Measurements from ENCODE around the gene DDX5. TPM values are rescaled to one million over a fixed set of nuclear protein-coding genes. Genes with fewer than 3 reads are reported as not detected.

The DDX5 gene
- total RNA-seq, result 100 to 1,000 TPM; 445 to 466 TPM
- long read RNA-seq, transcript DDX5-201 (13 exons, 2,554 nt), result major isoform, 361 of 407 reads
- long read RNA-seq, partial matches to known transcripts, result 20 of 407 reads
- long read RNA-seq, other reads (novel, unspliced or antisense), result 26 of 407 reads

- peak; percentile 98 to 99 for DNase-seq
- ATAC-seq, result peak; percentile 80
- intact Hi-C loops (cut with DNase I, micrococcal nuclease), result no loop called here
Observed at GRCh38 chr17:64506201-64506575, at the start of gene DDX5. DDX5 (minus strand) TSS chr17:64506289; CDS start chr17:64506119, 170 bp downstream.

DNA sequence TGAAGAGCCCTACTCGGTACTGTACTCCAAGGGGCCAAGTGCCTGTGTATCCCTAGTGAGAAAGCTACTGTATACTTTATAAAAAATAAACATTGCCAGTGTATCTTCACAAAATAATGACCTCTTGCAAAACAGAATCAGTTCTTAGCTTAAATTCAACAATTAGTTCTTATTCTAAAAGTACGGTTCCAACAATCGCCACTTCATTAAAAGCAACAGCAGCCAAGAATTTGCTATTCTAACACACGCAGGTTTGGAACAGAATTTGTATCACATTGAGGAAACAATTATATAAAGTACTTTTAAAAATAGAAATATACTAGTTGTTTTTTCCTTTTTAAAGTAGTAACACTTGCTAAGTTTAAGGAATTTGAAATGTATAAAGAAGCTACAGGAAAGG lies 49.2 kb upstream of the DDX5 start:
- no peak for DNase-seq
- intact Hi-C loops (cut with DNase I, micrococcal nuclease), result no loop called here
- ATAC-seq, result no peak

DNA sequence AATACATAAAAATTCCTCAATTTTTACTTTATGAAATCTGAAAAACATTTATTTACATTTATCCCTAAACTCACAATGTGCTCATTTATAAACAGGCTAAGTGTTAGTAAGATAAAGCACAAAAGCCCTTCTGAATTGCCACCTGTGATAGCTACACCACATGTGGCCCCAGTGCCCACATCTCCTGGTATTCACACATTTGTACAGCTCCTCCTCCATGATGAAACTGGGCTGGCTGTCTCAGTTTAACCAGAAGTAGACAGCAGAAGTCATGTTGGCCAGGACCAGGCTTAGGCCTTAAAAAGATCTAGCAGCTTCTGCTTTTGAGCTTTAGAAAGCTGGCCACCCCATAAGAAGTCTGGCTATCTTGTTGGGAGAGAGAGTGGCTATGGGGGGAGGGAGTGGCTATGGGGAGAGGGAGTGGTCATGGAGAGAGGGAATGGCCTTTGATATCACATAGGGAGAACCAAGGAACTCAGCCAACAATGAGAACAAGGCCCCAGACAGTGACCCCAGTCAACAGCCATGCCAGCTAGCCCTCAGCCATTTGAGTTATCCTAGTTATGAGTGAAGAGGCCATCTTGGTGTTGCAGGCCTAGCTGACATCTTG lies 48.0 kb upstream of the DDX5 start:
- ATAC-seq, result peak; percentile 38
- intact Hi-C loops (cut with DNase I, micrococcal nuclease), result no loop called here
- DNase-seq, result no peak

- intact Hi-C loops (cut with DNase I, micrococcal nuclease), result no loop called here
- no peak for ATAC-seq
- DNase-seq, result no peak
Observed at GRCh38 chr17:64551461-64551860, 45.4 kb upstream of the DDX5 start.

DNA sequence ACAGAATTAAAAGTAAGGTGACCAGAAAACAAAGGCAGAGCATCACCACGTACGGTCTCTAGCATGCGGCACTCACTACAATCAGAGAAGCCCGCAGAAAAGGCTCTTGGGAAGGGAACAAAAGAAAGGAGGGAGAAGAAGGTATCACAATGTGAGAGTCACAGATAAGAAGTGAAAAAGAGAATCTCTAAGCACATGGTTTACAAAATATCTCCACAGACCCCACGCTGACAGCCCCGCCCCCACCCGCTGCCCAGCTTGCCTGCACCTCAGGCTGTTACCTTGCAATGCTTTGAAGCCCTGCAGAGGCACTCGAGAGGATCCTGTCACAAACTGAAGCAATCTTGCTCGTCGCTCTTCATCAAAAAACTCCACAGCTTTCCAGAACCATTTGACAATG lies 41.2 kb upstream of the DDX5 start:
- intact Hi-C loops (cut with DNase I, micrococcal nuclease), result no loop called here
- no peak for ATAC-seq

GRCh38 chr17:64546716-64547115 lies 40.6 kb upstream of the DDX5 start:
- DNase-seq (no peak), ATAC-seq (no peak)
- intact Hi-C loops (cut with DNase I, micrococcal nuclease), result no loop called here

More for the DNA sequence above, 41.2 kb upstream of the DDX5 start:
- no peak for DNase-seq

- no peak for ATAC-seq
Observed at GRCh38 chr17:64544742-64545141, 38.7 kb upstream of the DDX5 start.

DNA sequence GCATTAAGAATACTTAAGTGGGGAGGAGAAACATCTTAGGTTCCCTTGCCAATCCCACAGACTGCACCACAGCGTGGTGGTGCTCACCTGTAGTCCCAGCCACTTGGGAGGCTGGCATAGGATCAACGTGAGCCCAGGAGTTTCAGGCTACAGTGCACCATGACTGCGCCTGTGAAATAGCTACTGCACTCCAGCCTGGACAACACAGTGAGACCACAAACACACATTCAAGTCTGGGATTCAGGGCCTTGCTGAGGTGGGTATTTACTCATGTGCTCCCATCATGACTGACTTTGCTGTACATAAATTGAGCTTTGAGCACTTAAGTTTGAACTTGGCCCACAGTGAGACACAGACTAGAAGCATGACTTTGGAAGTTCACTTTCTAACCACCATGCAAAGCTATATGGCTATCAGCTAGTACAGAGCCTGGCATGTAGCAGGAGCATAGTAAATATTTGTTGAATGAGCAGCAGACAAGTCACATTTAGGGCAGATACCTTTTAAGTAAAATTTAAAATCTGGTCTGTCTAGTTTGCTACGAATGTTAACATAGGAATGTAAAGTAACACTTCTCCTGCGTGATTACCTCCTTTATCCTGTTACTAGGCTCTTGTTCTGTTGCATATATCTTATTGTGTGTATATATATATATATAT lies 34.2 kb upstream of the DDX5 start:
- intact Hi-C loops (cut with DNase I, micrococcal nuclease), result no loop called here
- no peak for DNase-seq

More at GRCh38 chr17:64544742-64545141, 38.7 kb upstream of the DDX5 start:
- intact Hi-C loops (cut with DNase I, micrococcal nuclease), result no loop called here
- DNase-seq, result no peak

GRCh38 chr17:64538508-64539130 lies 32.5 kb upstream of the DDX5 start:
- DNase-seq (no peak), ATAC-seq (no peak)
- intact Hi-C loops (cut with DNase I, micrococcal nuclease), result loop anchor here in 1 of 2 donors (10.0 kb wide), 1 partner anchor 106 kb away; no protein-coding TSS in a partner anchor

More for the DNA sequence above, 34.2 kb upstream of the DDX5 start:
- no peak for ATAC-seq

DNA sequence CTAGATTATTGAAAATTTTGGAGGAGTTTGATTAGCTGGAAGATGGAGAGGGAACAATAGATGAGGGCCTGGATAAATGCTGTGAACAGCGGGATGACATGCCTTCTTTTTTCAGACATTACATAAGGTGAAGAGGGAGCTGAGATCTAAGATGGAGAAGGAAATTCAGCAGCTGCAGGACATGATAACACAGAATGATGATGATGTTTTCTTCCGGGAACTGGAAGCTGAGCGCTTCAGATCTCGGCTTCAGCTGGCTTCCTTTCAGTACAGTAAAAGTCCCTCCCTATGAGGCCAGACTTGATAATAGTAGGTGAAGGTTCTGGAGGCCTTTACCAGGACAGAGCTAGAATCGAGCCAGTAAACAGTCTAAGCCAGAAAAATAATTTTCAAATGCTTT lies 31.4 kb upstream of the DDX5 start:
- intact Hi-C loops (cut with DNase I, micrococcal nuclease), result loop anchor here in 1 of 2 donors (10.0 kb wide), 1 partner anchor 107 kb away; no protein-coding TSS in a partner anchor
- ATAC-seq (no peak), DNase-seq (no peak)

- no peak for DNase-seq
- intact Hi-C loops (cut with DNase I, micrococcal nuclease), result loop anchor here in 1 of 2 donors (10.0 kb wide), 1 partner anchor 108 kb away; no protein-coding TSS in a partner anchor
- ATAC-seq, result no peak
Observed at GRCh38 chr17:64536913-64537312, 30.8 kb upstream of the DDX5 start.

DNA sequence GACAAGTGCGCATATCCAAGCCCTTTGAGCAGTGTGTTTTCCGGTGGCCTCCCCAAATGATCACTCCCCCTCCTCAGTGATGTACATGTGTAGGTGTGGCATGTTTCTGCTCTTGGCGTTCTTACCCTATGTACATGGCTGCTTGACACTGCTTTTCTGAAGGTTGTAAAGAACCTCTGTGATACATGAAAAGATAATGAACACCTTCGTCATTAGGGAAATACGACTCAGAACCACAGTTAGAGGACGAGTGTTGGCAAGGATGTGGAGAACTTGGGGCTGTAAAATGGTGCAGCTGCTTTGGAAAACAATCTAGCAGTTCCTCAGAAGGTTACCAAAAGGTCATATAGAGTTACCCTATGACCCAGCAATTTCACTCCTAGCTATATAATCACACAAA lies 29.3 kb upstream of the DDX5 start:
- DNase-seq (no peak), ATAC-seq (no peak)
- intact Hi-C loops (cut with DNase I, micrococcal nuclease), result loop anchor here in 1 of 2 donors (10.0 kb wide), 1 partner anchor 109 kb away; no protein-coding TSS in a partner anchor

DNA sequence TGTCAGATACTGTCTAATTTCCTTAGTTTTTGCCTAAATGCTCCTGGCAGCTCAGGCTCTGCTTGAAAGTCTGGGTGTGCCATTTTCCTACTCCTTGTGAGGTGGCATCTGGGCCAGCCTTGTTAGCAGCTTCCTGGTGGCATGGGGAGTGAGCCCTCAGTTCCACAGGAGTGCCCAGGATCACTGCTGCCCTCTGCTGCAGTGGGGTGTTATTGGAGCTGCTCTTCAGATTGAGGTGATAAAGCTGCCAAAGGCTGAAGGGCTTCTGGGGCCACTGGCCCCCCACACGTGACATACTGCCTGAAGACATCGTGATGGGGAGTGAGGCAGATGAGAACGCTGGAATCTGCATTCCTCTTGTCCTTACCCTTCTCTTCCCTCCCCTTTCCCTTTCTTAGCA lies 28.1 kb upstream of the DDX5 start:
- DNase-seq (peak in 1 of 2 donors; percentile 12), ATAC-seq (peak; percentile 82)
- intact Hi-C loops (cut with DNase I, micrococcal nuclease), result loop anchor here in 1 of 2 donors (10.0 kb wide), 1 partner anchor 111 kb away; no protein-coding TSS in a partner anchor

DNA sequence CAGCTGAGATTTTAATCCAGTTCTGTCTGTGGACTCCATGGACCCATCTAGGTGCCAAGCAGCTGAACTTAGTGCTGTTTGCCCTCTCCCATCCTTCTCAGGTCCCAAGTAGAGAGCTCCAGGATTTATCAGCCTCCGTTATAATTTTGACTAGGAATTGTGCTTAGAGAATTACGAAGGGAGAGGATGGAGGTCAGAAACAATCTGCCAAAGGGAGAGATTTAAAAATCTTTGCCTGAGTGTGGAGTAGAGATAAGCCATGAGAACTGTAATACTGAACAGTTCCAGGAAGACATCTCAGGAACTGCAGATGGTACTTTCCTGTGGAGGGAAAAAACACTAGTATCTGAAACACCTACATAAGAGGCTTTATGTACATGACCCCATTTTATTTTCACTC lies 27.7 kb upstream of the DDX5 start:
- DNase-seq (no peak), ATAC-seq (peak; percentile 5)
- intact Hi-C loops (cut with DNase I, micrococcal nuclease), result loop anchor here in 1 of 2 donors (10.0 kb wide), 1 partner anchor 111 kb away; no protein-coding TSS in a partner anchor

DNA sequence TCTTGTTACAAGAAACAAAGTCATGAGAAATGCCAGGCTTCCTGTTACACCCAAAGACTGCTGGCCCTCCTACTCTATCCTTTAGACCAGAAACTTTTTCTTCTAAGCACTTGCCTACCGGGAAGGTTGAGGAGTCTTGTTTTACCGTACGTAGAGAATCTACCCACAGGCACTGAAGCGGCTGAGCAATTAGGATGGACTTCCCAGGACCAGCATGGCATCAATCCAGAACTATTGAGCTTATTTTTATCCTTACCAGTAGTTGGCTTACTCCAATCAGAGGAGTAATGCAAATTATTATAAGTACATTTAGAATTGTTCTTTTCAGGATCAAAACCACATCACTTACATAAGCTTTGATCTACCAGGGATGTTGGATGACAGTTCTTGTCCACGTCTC lies 26.3 kb upstream of the DDX5 start:
- DNase-seq (no peak), ATAC-seq (no peak)
- intact Hi-C loops (cut with DNase I, micrococcal nuclease), result loop anchor here in 1 of 2 donors (10.0 kb wide), 1 partner anchor 112 kb away; no protein-coding TSS in a partner anchor

DNA sequence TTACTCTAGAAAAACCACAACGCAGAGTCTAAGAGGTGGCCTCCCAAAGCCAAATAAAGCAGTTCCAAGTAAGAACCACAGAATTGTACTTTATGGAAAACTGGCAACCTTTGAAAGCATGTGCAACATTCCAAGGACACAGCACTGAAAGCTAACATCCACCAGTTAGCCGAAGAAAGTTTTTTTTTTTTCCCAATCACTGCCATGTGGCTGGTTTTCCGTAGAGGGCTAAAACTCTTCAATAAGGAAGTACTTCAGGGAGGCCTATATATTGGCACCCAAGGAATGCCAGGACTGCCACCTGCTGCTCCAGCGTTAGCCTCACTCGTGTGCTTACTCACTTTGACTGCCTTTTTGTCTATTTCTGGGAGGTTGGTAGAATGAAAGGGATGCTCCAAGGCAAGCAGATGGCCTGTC lies 25.9 kb upstream of the DDX5 start:
- DNase-seq (no peak), ATAC-seq (no peak)
- intact Hi-C loops (cut with DNase I, micrococcal nuclease), result loop anchor here in 1 of 2 donors (10.0 kb wide), 1 partner anchor 113 kb away; no protein-coding TSS in a partner anchor

GRCh38 chr17:64529221-64529620 lies 23.1 kb upstream of the DDX5 start:
- intact Hi-C loops (cut with DNase I, micrococcal nuclease), result no loop called here
- ATAC-seq (no peak), DNase-seq (no peak)

DNA sequence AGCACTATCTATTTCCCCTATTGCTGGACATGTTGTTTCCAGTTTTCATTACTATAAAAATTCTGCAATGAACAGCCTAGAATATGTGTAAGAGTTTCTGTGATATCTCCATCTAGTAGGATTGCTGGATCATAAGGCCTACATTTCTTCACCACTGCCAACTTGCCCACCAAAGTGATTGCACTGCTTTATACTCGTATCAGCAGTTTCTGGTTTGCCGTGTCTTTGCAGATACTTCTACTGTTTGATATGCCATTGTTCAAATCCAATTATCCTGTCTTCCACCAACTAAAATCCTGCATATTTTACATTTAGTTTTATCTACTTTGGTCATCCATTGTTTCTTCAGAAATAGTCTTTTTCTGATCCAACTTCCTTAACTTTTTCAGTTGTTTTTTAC lies 21.8 kb upstream of the DDX5 start:
- ATAC-seq (no peak), DNase-seq (no peak)
- intact Hi-C loops (cut with DNase I, micrococcal nuclease), result no loop called here

DNA sequence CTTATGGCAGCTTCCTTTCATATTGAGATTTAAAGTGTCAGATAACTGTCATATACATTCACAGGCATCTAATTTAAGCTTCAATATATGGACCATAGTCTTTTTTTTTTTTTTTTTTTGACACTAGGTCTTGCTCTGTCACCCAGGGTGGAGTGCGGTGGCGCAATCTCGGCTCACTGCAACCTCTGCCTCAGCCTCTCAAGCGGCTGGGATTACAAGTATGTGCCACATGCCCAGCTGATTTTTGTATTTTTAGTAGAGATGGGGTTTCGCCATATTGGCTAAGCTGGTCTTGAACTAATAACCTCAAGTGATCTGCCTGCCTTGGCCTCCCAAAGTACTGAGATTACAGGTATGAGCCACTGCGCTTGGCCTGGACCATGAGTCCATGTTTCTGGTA lies 14.3 kb upstream of the DDX5 start:
- intact Hi-C loops (cut with DNase I, micrococcal nuclease), result no loop called here
- no peak for DNase-seq
- ATAC-seq, result no peak
